ENCODE data around the gene ZNF808. TPM values are rescaled to one million over a fixed set of nuclear protein-coding genes. Genes with fewer than 3 reads are reported as not detected.
"Not testable (repeated sequence)": the region's sequence is repeated elsewhere in the genome, so short reads cannot be mapped to it uniquely, and the experiment has no call there.

ZNF808 gene
- total RNA-seq, 1 experiment from 2014 or later = 15.2 TPM

DNA sequence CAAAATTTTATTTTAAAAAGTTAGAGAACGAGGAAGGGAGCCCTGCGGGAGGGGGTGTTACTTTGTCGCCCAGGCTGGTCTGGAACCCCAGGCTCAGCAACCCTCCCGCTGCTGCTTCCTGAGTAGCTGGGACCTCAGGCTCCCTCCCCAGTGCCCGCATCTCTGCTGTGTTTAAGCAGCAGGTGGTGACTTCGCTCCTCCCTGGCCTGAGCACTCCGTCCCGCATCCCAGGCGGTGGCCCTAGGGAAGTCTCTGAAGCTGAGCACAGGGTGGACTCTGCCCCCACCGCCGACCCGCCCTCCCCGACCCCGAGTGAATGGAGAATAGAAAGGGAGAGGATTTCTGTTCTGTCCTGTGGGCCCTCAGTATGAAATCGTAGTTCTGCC, 73.2 kb downstream of the ZNF808 start:
- Histone ChIP-seq H3K36me3 (replicated peaks; ENCODE audit: control insufficient read depth, insufficient read depth, low read length) (peaks cover 4% of the 10 kb centered on the region), H3K4me3 (ENCODE audit: insufficient read depth, low read depth, low read length) (peak overlapping the region; percentile 62), H3K27me3 (ENCODE audit: control insufficient read depth, insufficient read depth, low read length) (peaks cover 3% of the 10 kb centered on the region)
- no peak for DNase-seq

DNA sequence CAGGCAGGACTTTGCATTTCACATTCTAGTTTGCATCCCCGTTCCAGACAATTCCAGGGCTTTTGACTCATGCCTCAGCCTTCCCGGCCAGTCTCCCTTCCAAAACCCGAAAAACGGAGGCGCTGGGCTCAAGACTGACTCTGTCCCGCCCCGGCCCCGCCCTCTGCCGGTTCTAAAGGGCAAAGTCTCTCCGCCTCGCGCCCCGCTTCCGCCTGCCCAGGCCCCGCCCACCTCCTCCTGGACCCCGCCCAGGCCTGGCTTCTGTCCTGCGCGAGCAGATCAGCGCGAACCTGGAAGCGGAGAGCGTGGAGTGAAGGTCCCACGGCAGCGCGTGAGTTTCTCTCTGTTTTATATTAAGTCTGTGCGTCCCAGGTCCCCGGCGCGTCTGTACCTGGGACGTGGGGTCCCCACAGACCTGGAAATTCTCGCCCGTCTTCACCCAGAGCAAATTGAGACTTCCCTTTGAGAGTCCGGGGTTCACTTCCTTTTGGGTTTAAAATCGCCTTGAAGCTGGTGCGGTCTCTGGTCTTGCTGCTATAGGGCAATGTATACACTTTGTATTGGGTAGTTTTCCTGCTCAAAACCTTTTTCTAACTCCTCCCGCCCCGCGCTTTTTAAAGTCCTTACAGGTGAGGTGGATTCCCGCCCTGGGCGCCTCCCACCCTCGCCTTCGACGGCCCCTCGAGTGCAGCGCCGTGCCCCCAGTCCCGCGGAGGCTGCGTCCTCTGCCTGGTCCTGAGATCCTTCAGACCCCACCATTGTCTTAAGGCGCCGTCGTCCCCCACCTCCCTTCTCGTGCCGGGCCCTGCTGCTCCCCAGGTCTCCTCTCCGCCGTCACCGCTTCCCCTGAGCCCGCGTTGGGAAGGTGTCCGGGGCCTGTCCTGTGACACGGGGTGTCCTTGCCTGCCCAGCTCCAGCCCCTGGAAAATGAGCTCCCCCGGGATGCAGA, 73.8 kb downstream of the ZNF808 start:
- peak; percentile 96 for DNase-seq
- Histone ChIP-seq H3K27me3 (ENCODE audit: control insufficient read depth, insufficient read depth, low read length) (peaks cover 3% of the 10 kb centered on the region), H3K4me3 (ENCODE audit: insufficient read depth, low read depth, low read length) (peak overlapping the region; percentile 62), H3K36me3 (replicated peaks; ENCODE audit: control insufficient read depth, insufficient read depth, low read length) (peaks cover 4% of the 10 kb centered on the region)

DNA sequence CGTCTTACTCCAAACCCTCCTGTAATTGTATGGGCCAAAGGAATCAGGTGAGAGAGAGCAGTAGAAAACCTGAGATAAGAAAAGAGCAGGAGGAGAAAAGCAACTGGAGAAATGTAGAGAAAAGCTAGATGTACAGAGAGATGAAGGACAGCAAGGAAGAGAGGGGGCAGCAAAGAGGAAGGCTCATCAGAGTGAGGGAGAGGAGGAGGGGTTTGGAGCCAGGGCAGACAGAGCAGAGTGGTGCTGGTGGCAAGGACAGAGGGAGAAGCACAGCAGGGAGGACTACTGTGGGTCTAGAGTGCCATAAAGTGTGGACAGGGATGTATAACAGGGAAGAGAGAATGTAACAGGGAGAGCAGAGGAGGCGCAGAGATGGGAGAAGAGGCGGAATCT, 74.5 kb downstream of the ZNF808 start:
- peak; percentile 47 for DNase-seq
- H3K36me3 ChIP-seq (replicated peaks; ENCODE audit: control insufficient read depth, insufficient read depth, low read length); H3K27me3 ChIP-seq (ENCODE audit: control insufficient read depth, insufficient read depth, low read length): not testable (repeated sequence)
- H3K4me3 ChIP-seq (ENCODE audit: insufficient read depth, low read depth, low read length) = peak overlapping the region; percentile 62

DNA sequence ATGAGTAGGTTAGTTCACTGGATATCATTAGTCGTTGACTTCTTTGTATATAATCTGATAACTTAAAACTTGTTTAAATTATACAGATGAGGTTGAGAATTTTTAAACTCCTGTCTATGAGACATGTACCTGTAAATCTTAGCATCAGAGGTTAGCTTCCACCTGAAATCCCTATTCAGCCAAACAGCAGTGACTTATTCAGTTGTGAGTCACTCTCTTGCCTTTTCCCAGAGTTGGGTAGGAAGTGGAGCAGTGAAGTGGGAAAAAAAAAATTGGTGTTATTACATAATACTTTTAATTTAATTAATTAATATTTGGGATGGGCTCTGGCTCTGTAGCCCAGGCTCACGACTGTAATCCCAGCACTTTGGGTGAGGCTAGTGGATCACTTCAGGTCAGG, 75.5 kb downstream of the ZNF808 start:
- no peak for DNase-seq
- H3K27me3 ChIP-seq (ENCODE audit: control insufficient read depth, insufficient read depth, low read length) = peaks cover 3% of the 10 kb centered on the region
- H3K36me3 ChIP-seq (replicated peaks; ENCODE audit: control insufficient read depth, insufficient read depth, low read length) = no peaks in the 10 kb centered on the region
- H3K4me3 ChIP-seq (ENCODE audit: insufficient read depth, low read depth, low read length) = no peak overlapping the region

DNA sequence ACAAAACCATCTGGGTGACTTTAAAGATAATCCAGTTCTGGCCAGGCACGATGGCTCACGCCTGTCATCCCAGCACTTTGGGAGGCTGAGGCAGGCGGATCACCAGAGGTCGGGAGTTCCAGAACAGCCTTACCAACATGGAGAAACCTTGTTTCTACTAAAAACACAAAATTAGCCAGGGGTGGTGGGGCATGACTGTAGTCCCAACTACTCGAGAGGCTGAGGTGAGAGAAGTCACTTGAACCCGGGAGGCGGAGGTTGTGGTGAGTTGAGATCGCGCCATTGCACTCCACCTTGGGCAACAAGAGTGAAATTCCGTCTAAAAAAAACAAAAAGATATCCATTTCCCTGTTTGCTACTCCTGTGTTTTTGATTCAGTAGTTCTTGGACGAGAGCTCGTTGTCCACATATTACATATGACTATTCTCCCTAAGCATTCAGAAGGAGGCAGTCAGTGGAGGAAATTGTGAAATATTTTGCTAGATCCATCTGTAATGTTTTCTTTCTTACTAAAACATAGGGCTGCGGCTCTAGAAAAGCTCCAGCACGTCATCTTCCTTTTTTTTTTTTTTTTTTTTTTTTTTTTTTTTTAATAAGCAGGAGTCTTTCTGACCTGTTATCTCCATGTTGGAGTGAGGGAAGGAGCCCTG, 76.2 kb downstream of the ZNF808 start:
- no peaks in the 10 kb centered on the region for H3K36me3 ChIP-seq (replicated peaks; ENCODE audit: control insufficient read depth, insufficient read depth, low read length)
- DNase-seq = no peak
- peaks cover 3% of the 10 kb centered on the region for H3K27me3 ChIP-seq (ENCODE audit: control insufficient read depth, insufficient read depth, low read length)
- H3K4me3 ChIP-seq (ENCODE audit: insufficient read depth, low read depth, low read length) = no peak overlapping the region

Other genes starting within 250 kb of the ZNF808 start
- 10.8 and 17.2 TPM in 2 replicates for gene ZNF480, start 230.5 kb upstream of the ZNF808 start, total RNA-seq (2014; rRNA removed; shearing (Covaris generic))
- gene ZNF610, start 191.4 kb upstream of the ZNF808 start, total RNA-seq (2014; rRNA removed; shearing (Covaris generic)) = 6.6 and 8.6 TPM in 2 replicates
- gene ZNF880, start 157.7 kb upstream of the ZNF808 start, total RNA-seq (2014; rRNA removed; shearing (Covaris generic)) = 0.66 and 4.0 TPM in 2 replicates
- 0.28 and 0.30 TPM in 2 replicates for gene ZNF528, start 129.8 kb upstream of the ZNF808 start, total RNA-seq (2014; rRNA removed; shearing (Covaris generic))
- gene ZNF534, start 98.5 kb upstream of the ZNF808 start, total RNA-seq (2014; rRNA removed; shearing (Covaris generic)) = not detected in 2 replicates
- 16.8 and 22.7 TPM in 2 replicates for gene ZNF578, start 74.1 kb upstream of the ZNF808 start, total RNA-seq (2014; rRNA removed; shearing (Covaris generic))
- gene ZNF701, start 42.6 kb downstream of the ZNF808 start, total RNA-seq (2014; rRNA removed; shearing (Covaris generic)) = 15.2 and 24.5 TPM in 2 replicates
- gene ZNF83, start 110.7 kb downstream of the ZNF808 start, total RNA-seq (2014; rRNA removed; shearing (Covaris generic)) = 16.5 and 35.1 TPM in 2 replicates
- 10.0 and 10.7 TPM in 2 replicates for gene ZNF611, start 207.4 kb downstream of the ZNF808 start, total RNA-seq (2014; rRNA removed; shearing (Covaris generic))